ENCODE data around the gene NAPG. TPM values are rescaled to one million over a fixed set of nuclear protein-coding genes. Genes with fewer than 3 reads are reported as not detected.

NAPG gene
- total and polyA plus RNA-seq, 9 of the 15 experiments (the other 6 are each of a cell fraction or from before 2014, with no cell fraction given) = 31.6 to 63.3 (median 50.9) TPM

- ATAC-seq = no peak
- TF ChIP-seq E2F1 (CRISPR knock-in tag; IDR thresholded peaks at IDR 0.05) (no peak), ZNF444 (CRISPR knock-in tag; IDR thresholded peaks at IDR 0.05) (no peak), STAT5A (IDR thresholded peaks at IDR 0.05; ENCODE audit: borderline replicate concordance, low read length) (no peak), MTF1 (CRISPR knock-in tag; IDR thresholded peaks at IDR 0.05; ENCODE audit: borderline replicate concordance) (no peak), RBM14 (IDR thresholded peaks at IDR 0.05; ENCODE audit: borderline replicate concordance, insufficient read depth, low read depth, low read length) (no peak), TFAM (CRISPR knock-in tag; conservative IDR thresholded peaks at IDR 0.05) (no peak), PATZ1 (CRISPR knock-in tag; IDR thresholded peaks at IDR 0.05; ENCODE audit: borderline replicate concordance) (no peak), CREB3L1 (IDR thresholded peaks at IDR 0.05; ENCODE audit: borderline replicate concordance, low read depth) (no peak), BCL6 (CRISPR knock-in tag; IDR thresholded peaks at IDR 0.05) (no peak), MXD1 (CRISPR knock-in tag; IDR thresholded peaks at IDR 0.05; ENCODE audit: borderline replicate concordance, poor library complexity, severe bottlenecking) (no peak), RERE (CRISPR knock-in tag; IDR thresholded peaks at IDR 0.05; ENCODE audit: borderline replicate concordance) (no peak)
These were observed 25.8 kb upstream of the NAPG start for GRCh38 chr18:10500038-10500437.

More at GRCh38 chr18:10500038-10500437, 25.8 kb upstream of the NAPG start:
- H2AFZ ChIP-seq (ENCODE audit: low read depth, low read length) = no peak overlapping the region
- no peaks in the 10 kb centered on the region for H3K36me3 ChIP-seq (ENCODE audit: control insufficient read depth, insufficient read depth, low read length)
- H3K79me2 ChIP-seq (ENCODE audit: control insufficient read depth, insufficient read depth, low read length) = no peaks in the 10 kb centered on the region
- H3K9me1 ChIP-seq (ENCODE audit: control insufficient read depth, insufficient read depth, low read length) = no peaks in the 10 kb centered on the region
- no peaks in the 10 kb centered on the region for H4K20me1 ChIP-seq (replicated peaks; ENCODE audit: control insufficient read depth, insufficient read depth, low read length)
- in situ Hi-C loops (cut with MboI) = no loop called here
- 0% methylated on average over 2 of the region's 2 CpGs for WGBS (ENCODE audit: insufficient coverage, low coverage, missing lambda C conversion rate)
- no peak overlapping the region for H3K4me2 ChIP-seq (ENCODE audit: insufficient read depth, low read length)
- no peaks in the 10 kb centered on the region for H3K9me3 ChIP-seq (replicated peaks; ENCODE audit: control insufficient read depth, insufficient read depth, low read depth, low read length)
- no peak for DNase-seq (ENCODE audit: extremely low read depth in 1 of 4, low spot score in 3 of 4)
- CTCF ChIA-PET (ENCODE audit: low intra/inter-chr PET ratio) = no interaction called here
- no TSS peak for BruUV-seq (replicated peaks)
- H3K4me1 ChIP-seq (replicated peaks in 1 of 2; ENCODE audit: control insufficient read depth in 2 of 2, insufficient read depth in 2 of 2, low read length in 2 of 2) = no peaks in the 10 kb centered on the region
- H3K9ac ChIP-seq (ENCODE audit: insufficient read depth in 1 of 2, low read depth in 2 of 2, low read length in 2 of 2) = no peak overlapping the region
- FAIRE-seq = no peak
- intact Hi-C loops (cut with micrococcal nuclease) = no loop called here
- H3K27ac ChIP-seq (ENCODE audit: extremely low read depth, low read depth, low read length) = no peak overlapping the region
- POLR2A ChIA-PET = interaction anchor here (1.5 kb wide), 1 partner anchor 11 kb away, joined by 4 read pairs; no protein-coding TSS in a partner anchor
- H3K4me3 ChIP-seq = no peak overlapping the region
- H3K27me3 ChIP-seq (ENCODE audit: control insufficient read depth in 2 of 2, insufficient read depth in 2 of 2, low read length in 2 of 2) = peaks cover 0 to 4% of the 10 kb centered on the region in 2 experiments; a peak in 2 of 5 replicates
